CD4-positive, CD25-positive, alpha-beta regulatory T cell (primary cell): ENCODE results near the gene CMIP. TPM values are rescaled to one million over a fixed set of nuclear protein-coding genes. Genes with fewer than 3 reads are reported as not detected.
"Not testable (repeated sequence)": the region's sequence is repeated elsewhere in the genome, so short reads cannot be mapped to it uniquely, and the experiment has no call there.

Experiments used
- ATAC-seq, 2 donors: fragments of 150-1000 bp; cut with Tn5 transposase; one replicate each; pipeline ENCODE4 v1.10.0; 2021; ENCODE audit warnings: low read depth in 2 of 2, moderate number of reproducible peaks in 2 of 2, moderate library complexity in 1 of 2
- DNase-seq, 3 donors: peaks; one replicate each; pipeline versions ENCODE4 v3.0.0 to v3.0.0-alpha.2; 2012 to 2022; ENCODE audit warnings: mixed read lengths in 1 of 3
- H3K27ac ChIP-seq: one replicate; pipeline ENCODE4 v1.7.0; 2013; ENCODE audit warnings: mild to moderate bottlenecking, low read length; ENCODE audit not compliant: insufficient read depth, poor library complexity, severe bottlenecking
- H3K27me3 ChIP-seq: one replicate; pipeline ENCODE4 v1.7.0; 2013; ENCODE audit warnings: low read length; ENCODE audit not compliant: control insufficient read depth, insufficient read depth
- H3K36me3 ChIP-seq: one replicate; pipeline ENCODE4 v1.7.0; 2013; ENCODE audit warnings: mild to moderate bottlenecking, low read length, moderate library complexity; ENCODE audit not compliant: control insufficient read depth, insufficient read depth
- H3K4me1 ChIP-seq: 2 replicates; pipeline ENCODE4 v1.7.0; 2013; ENCODE audit warnings: mild to moderate bottlenecking, low read length; ENCODE audit not compliant: insufficient read depth, control insufficient read depth, poor library complexity, severe bottlenecking
- H3K4me3 ChIP-seq: one replicate; pipeline ENCODE4 v1.7.0; 2013; ENCODE audit warnings: low read depth, mild to moderate bottlenecking, low read length, moderate library complexity
- H3K9me3 ChIP-seq, 2 experiments: 1 replicate in 1 of 2; 2 replicates in 1 of 2; pipeline ENCODE4 v1.7.0; 2013; ENCODE audit warnings: low read length in 2 of 2, mild to moderate bottlenecking in 1 of 2, moderate library complexity in 1 of 2; ENCODE audit not compliant: control insufficient read depth in 2 of 2
- H3K27ac Mint-ChIP-seq, 3 donors: one replicate each; pipeline ENCODE4 v1.8.0; 2020 to 2022; ENCODE audit warnings: mild to moderate bottlenecking in 3 of 3, mixed read lengths in 3 of 3, moderate library complexity in 2 of 3
- H3K27me3 Mint-ChIP-seq: one replicate; pipeline ENCODE4 v1.8.0; 2022; ENCODE audit warnings: mild to moderate bottlenecking, mixed read lengths
- H3K36me3 Mint-ChIP-seq: one replicate; pipeline ENCODE4 v1.8.0; 2020; ENCODE audit warnings: mixed read lengths
- H3K4me1 Mint-ChIP-seq, 4 donors: one replicate each; pipeline ENCODE4 v1.8.0; 2020 to 2022; ENCODE audit warnings: mixed read lengths in 4 of 4, mild to moderate bottlenecking in 1 of 4
- H3K4me3 Mint-ChIP-seq, 4 donors: one replicate each; pipeline ENCODE4 v1.8.0; 2020 to 2022; ENCODE audit warnings: mild to moderate bottlenecking in 4 of 4, mixed read lengths in 4 of 4, moderate library complexity in 3 of 4
- H3K9me3 Mint-ChIP-seq, 7 donors: one replicate each; pipeline ENCODE4 v1.8.0; 2020 to 2022; ENCODE audit warnings: mixed read lengths in 7 of 7, mild to moderate bottlenecking in 3 of 7, moderate library complexity in 2 of 7
- polyA plus RNA-seq, 4 donors: library from polyadenylated mRNA; unstranded; fragments of 300-500 nt; fragmentation: Illumina TruSeq; gene quantifications; one replicate each; pipeline ENCODE4 v1.2.3, GENCODE V29; 2021
- total RNA-seq: library from RNA; stranded (reverse); gene quantifications from one replicate; pipeline ENCODE4 v1.2.3, GENCODE V29; 2022

CMIP gene
- total and polyA plus RNA-seq, 5 donors from 2014 or later = 0.21 to 49.7 (median 0.94) TPM

DNA sequence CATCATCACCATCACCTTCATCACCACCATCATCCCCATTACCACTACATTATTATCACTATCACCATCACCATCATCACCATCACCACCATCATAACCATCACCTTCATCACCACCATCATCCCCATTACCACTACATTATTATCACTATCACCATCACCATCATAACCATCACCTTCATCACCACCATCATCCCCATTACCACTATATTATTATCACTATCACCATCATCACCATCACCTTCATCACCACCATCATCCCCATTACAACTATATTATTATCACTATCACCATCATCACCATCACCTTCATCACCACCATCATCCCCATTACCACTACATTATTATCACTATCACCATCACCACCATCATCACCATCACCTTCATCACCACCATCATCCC is 132.7 kb downstream of the CMIP start:
- not testable (repeated sequence) for H3K4me3 Mint-ChIP-seq, DNase-seq, H3K4me1 ChIP-seq

DNA sequence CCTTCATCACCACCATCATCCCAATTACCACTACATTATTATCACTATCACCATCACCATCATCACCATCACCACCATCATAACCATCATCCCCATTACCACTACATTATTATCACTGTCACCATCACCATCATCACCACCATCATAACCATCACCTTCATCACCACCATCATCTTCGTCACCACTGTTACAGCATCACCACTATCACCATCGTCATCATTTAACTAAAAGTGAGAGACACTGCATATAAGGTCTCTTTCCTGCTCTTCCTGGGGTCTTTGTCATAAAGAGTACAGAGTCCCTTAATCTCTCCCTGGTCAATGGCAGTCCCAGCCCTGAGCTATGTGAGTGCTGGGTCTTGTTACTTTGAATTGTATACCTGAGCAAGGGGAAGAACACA is 133.5 kb downstream of the CMIP start:
- H3K36me3 Mint-ChIP-seq = no peaks in the 10 kb centered on the region
- no peak for ATAC-seq

More for the DNA sequence above, 132.7 kb downstream of the CMIP start:
- not testable (repeated sequence) for H3K36me3 ChIP-seq, H3K27ac Mint-ChIP-seq, H3K4me3 ChIP-seq, H3K27me3 ChIP-seq, H3K9me3 ChIP-seq, H3K27me3 Mint-ChIP-seq, ATAC-seq, H3K9me3 Mint-ChIP-seq, H3K27ac ChIP-seq, H3K36me3 Mint-ChIP-seq
- peaks cover 2 to 12% (median 6%) of the 10 kb centered on the region in 4 donors for H3K4me1 Mint-ChIP-seq

GRCh38 chr16:81578636-81579413 is 134.2 kb downstream of the CMIP start:
- Mint-ChIP-seq H3K27me3 (no peaks in the 10 kb centered on the region), H3K36me3 (peaks cover 3% of the 10 kb centered on the region), H3K4me3 (no peak overlapping the region), H3K4me1 (peaks cover 2 to 15% (median 6%) of the 10 kb centered on the region in 4 donors), H3K27ac (no peak overlapping the region), H3K9me3 (no peaks in the 10 kb centered on the region)
- ATAC-seq = no peak
- H3K36me3 ChIP-seq = peaks cover 5% of the 10 kb centered on the region
- H3K4me3 ChIP-seq = no peak overlapping the region
- no peaks in the 10 kb centered on the region for H3K9me3 ChIP-seq
- no peak overlapping the region for H3K27ac ChIP-seq
- H3K27me3 ChIP-seq = no peaks in the 10 kb centered on the region
- no peak for DNase-seq
- no peaks in the 10 kb centered on the region for H3K4me1 ChIP-seq

More for the DNA sequence above, 133.5 kb downstream of the CMIP start:
- Histone ChIP-seq H3K36me3 (peaks cover 5% of the 10 kb centered on the region), H3K4me3 (no peak overlapping the region), H3K4me1 (no peaks in the 10 kb centered on the region), H3K27ac (no peak overlapping the region), H3K27me3 (no peaks in the 10 kb centered on the region), H3K9me3 (no peaks in the 10 kb centered on the region)
- Mint-ChIP-seq H3K4me3 (no peak overlapping the region), H3K9me3 (no peaks in the 10 kb centered on the region), H3K27ac (no peak overlapping the region), H3K27me3 (no peaks in the 10 kb centered on the region), H3K4me1 (peaks cover 2 to 13% (median 6%) of the 10 kb centered on the region in 4 donors)
- DNase-seq = no peak

- Histone ChIP-seq H3K27ac (no peak overlapping the region), H3K27me3 (no peaks in the 10 kb centered on the region), H3K9me3 (no peaks in the 10 kb centered on the region), H3K4me1 (no peaks in the 10 kb centered on the region), H3K4me3 (no peak overlapping the region), H3K36me3 (peaks cover 5% of the 10 kb centered on the region)
- Mint-ChIP-seq H3K27ac (no peak overlapping the region), H3K4me3 (no peak overlapping the region), H3K27me3 (no peaks in the 10 kb centered on the region), H3K4me1 (peaks cover 5 to 16% (median 8%) of the 10 kb centered on the region in 4 donors), H3K9me3 (no peaks in the 10 kb centered on the region), H3K36me3 (peaks cover 16% of the 10 kb centered on the region)
- ATAC-seq (no peak), DNase-seq (no peak)
These were observed 136.5 kb downstream of the CMIP start for GRCh38 chr16:81581107-81581506.

DNA sequence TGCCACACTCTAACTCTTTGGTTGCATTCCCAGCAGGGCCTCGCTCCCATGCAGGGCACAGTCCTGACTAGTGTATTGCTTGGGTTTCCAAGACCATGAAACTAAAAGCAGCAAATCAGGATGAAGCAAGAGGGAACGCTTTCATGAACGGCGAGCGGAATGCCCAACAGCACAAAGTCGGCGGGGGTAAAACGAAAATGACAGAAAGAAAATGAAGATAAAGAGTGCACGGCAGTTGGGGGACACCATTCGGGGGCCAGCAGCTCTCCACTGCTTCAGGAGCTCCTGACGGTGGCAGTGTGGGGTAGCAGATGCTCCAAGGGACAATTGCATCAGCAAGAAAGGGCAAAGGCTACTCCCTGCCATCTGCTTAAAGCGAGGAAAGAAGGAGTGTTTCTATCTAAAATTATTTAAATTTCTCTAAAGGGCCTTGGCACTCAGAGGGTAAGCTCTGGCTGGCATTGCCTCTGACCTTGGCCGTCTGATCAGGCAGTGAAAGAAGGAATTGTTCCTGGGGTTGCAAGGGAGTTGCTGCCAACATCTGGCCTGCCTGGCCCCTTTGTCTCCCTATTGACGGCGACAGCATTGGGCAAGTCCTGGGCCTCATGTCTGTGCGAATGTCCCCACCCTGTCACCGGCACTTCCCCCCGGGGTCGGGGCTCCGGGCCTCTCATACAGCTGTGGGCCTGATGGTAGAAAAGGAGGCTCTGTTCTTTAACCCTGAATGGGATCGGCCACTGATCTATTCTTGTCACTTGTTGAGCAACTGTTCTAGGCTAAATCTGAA is 138.2 kb downstream of the CMIP start:
- no peak for DNase-seq
- H3K27me3 ChIP-seq = no peaks in the 10 kb centered on the region
- ATAC-seq = no peak
- Mint-ChIP-seq H3K9me3 (no peaks in the 10 kb centered on the region), H3K36me3 (peaks cover 16% of the 10 kb centered on the region), H3K27ac (peak overlapping the region in 1 of 3 donors; percentile 83), H3K4me1 (peaks cover 5 to 19% (median 12%) of the 10 kb centered on the region in 4 donors), H3K27me3 (no peaks in the 10 kb centered on the region), H3K4me3 (no peak overlapping the region)
- H3K36me3 ChIP-seq = peaks cover 5% of the 10 kb centered on the region
- no peaks in the 10 kb centered on the region for H3K9me3 ChIP-seq
- H3K27ac ChIP-seq = no peak overlapping the region
- H3K4me1 ChIP-seq = no peaks in the 10 kb centered on the region
- H3K4me3 ChIP-seq = no peak overlapping the region

- H3K27ac Mint-ChIP-seq = peak overlapping the region in 1 of 3 donors; percentile 67
- no peaks in the 10 kb centered on the region for H3K27me3 ChIP-seq
- H3K27ac ChIP-seq = no peak overlapping the region
- ATAC-seq = no peak
- H3K9me3 Mint-ChIP-seq = no peaks in the 10 kb centered on the region
- H3K36me3 ChIP-seq = peaks cover 5% of the 10 kb centered on the region
- peak overlapping the region in 1 of 4 donors; percentile 4 for H3K4me3 Mint-ChIP-seq
- DNase-seq = no peak
- peaks cover 16% of the 10 kb centered on the region for H3K36me3 Mint-ChIP-seq
- no peaks in the 10 kb centered on the region for H3K27me3 Mint-ChIP-seq
- no peaks in the 10 kb centered on the region for H3K4me1 ChIP-seq
- no peak overlapping the region for H3K4me3 ChIP-seq
- no peaks in the 10 kb centered on the region for H3K9me3 ChIP-seq
- H3K4me1 Mint-ChIP-seq = peaks cover 12 to 20% (median 19%) of the 10 kb centered on the region in 4 donors
These were observed 139.5 kb downstream of the CMIP start for GRCh38 chr16:81583893-81584631.

- no peak overlapping the region for H3K4me3 Mint-ChIP-seq
- H3K36me3 Mint-ChIP-seq = peaks cover 20% of the 10 kb centered on the region
- H3K36me3 ChIP-seq = peaks cover 5% of the 10 kb centered on the region
- no peak overlapping the region for H3K27ac ChIP-seq
- ATAC-seq (no peak), DNase-seq (no peak)
- H3K4me3 ChIP-seq = no peak overlapping the region
- H3K4me1 ChIP-seq = no peaks in the 10 kb centered on the region
- H3K9me3 Mint-ChIP-seq = no peaks in the 10 kb centered on the region
- peak overlapping the region in 1 of 3 donors; percentile 85 for H3K27ac Mint-ChIP-seq
- no peaks in the 10 kb centered on the region for H3K27me3 Mint-ChIP-seq
- no peaks in the 10 kb centered on the region for H3K27me3 ChIP-seq
- H3K9me3 ChIP-seq = no peaks in the 10 kb centered on the region
- peaks cover 13 to 19% (median 17%) of the 10 kb centered on the region in 4 donors for H3K4me1 Mint-ChIP-seq
These were observed 141.2 kb downstream of the CMIP start for GRCh38 chr16:81585785-81586184.
